Loucy (cell line): ENCODE results near the gene ZDHHC4.

ENCODE experiments used
- CTCF ChIP-seq: fragments of 200-600 bp; sonication (generic); conservative IDR thresholded peaks from 2 replicates; pipeline ENCODE4 v1.5.1; 2014; ENCODE audit warnings: mild to moderate bottlenecking, antibody characterized with exemption, low read length
- EZH2phosphoT487 ChIP-seq: fragments of 200-600 bp; IDR thresholded peaks from 2 replicates; pipeline ENCODE4 v1.6.1; 2018; ENCODE audit warnings: antibody characterized with exemption, mild to moderate bottlenecking, moderate library complexity, borderline replicate concordance

GRCh38 chr7:6558837-6559236 lies 18.4 kb upstream of the ZDHHC4 start:
- TF ChIP-seq CTCF (peak; percentile 50), EZH2phosphoT487 (no peak)
